Measurements from ENCODE around the gene ARSI. TPM values are rescaled to one million over a fixed set of nuclear protein-coding genes. Genes with fewer than 3 reads are reported as not detected.

Gene ARSI
- 60.5 and 118 TPM in 2 replicates for total RNA-seq

GRCh38 chr5:150302301-150303069 lies at the start of gene ARSI:
TSS of gene ARSI (minus strand) at chr5:150302905. CDS start at chr5:150302373, 532 bp downstream.

GRCh38 chr5:150289551-150290390 lies 12.9 kb downstream of the ARSI start, which contains the start of gene CAMK2A:
TSS of gene CAMK2A (minus strand) at chr5:150289773. CDS start at chr5:150289625, 148 bp downstream.

Other genes with a start within 250 kb of the ARSI start
- 0.28 and 0.89 TPM in 2 replicates for gene CSF1R, start 216.4 kb downstream of the ARSI start, total RNA-seq
- gene PDGFRB, start 147.1 kb downstream of the ARSI start, total RNA-seq: 69.6 and 88.5 TPM in 2 replicates
- not detected in 2 replicates for gene CDX1, start 136.1 kb downstream of the ARSI start, total RNA-seq
- not detected in 2 replicates for gene SLC6A7, start 112.8 kb downstream of the ARSI start, total RNA-seq
- gene CAMK2A, start 13.1 kb downstream of the ARSI start, total RNA-seq: 1.6 and 3.3 TPM in 2 replicates
- gene TCOF1, start 54.8 kb upstream of the ARSI start, total RNA-seq: 14.6 and 35.4 TPM in 2 replicates
- gene CD74, start 110.0 kb upstream of the ARSI start, total RNA-seq: 0.89 and 1.1 TPM in 2 replicates
- 1,420 and 3,753 TPM in 2 replicates for gene RPS14, start 146.8 kb upstream of the ARSI start, total RNA-seq
- gene NDST1, start 205.2 kb upstream of the ARSI start, total RNA-seq: 79.0 and 119 TPM in 2 replicates